ENCODE results near the gene LRRC8B.
"Not testable (repeated sequence)": the region's sequence is repeated elsewhere in the genome, so short reads cannot be mapped to it uniquely, and the experiment has no call there.

LRRC8B gene

DNA sequence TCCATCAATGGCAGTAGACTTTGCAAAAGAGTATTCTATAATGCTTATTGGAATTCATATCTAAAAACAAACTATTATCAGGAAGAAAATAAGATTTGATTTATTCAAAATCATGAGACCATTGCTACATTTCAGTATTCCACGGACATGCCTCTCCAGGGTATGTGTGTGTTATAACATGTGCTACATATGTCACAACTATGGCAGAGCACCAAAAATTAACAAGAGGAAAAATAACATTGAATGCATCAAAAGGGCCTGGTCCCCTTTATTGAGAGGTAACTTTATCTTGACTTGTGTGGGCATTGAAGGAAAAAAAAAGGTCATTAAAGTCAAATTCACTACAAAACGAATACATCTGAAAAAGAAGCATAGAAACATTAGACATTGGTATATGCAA, 22.6 kb upstream of the LRRC8B start:
- DNase-seq (ENCODE audit: low read depth): no peak
- H3K9me3 ChIP-seq (ENCODE audit: control insufficient read depth, low read length): no peaks in the 10 kb centered on the region
- H3K27me3 ChIP-seq (replicated peaks; ENCODE audit: control insufficient read depth, insufficient read depth, low read length): no peaks in the 10 kb centered on the region
- H3K9ac ChIP-seq (ENCODE audit: low read length): no peak overlapping the region
- H3K36me3 ChIP-seq (ENCODE audit: control insufficient read depth, insufficient read depth, low read length, severe bottlenecking): no peaks in the 10 kb centered on the region
- H3K4me3 ChIP-seq (ENCODE audit: low read length): no peak overlapping the region
- peaks cover 9% of the 10 kb centered on the region for H3K4me1 ChIP-seq (ENCODE audit: control insufficient read depth, insufficient read depth, low read length)

DNA sequence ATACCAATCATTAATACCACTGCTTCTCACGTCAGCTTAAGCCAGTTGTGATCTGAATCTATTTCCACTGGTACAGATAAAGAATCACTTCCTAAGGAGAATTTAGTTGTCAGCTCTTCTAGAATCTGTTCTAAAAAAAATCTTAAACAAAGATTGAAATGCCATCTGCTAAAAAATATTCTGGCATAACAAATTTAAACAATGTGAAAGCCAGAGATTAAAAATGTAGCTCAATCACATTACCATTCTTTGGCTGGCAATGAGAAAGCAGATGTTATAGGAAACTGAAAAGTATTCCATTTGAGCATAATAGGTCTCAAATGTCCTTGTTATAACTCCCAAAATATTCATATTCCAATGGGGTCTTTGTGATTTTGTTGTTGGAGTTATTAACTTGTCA, 21.7 kb upstream of the LRRC8B start:
- no peak overlapping the region for H3K9ac ChIP-seq (ENCODE audit: low read length)
- DNase-seq (ENCODE audit: low read depth): no peak
- peaks cover 9% of the 10 kb centered on the region for H3K4me1 ChIP-seq (ENCODE audit: control insufficient read depth, insufficient read depth, low read length)
- H3K36me3 ChIP-seq (ENCODE audit: control insufficient read depth, insufficient read depth, low read length, severe bottlenecking): no peaks in the 10 kb centered on the region
- no peaks in the 10 kb centered on the region for H3K27me3 ChIP-seq (replicated peaks; ENCODE audit: control insufficient read depth, insufficient read depth, low read length)
- H3K4me3 ChIP-seq (ENCODE audit: low read length): no peak overlapping the region
- H3K9me3 ChIP-seq (ENCODE audit: control insufficient read depth, low read length): no peaks in the 10 kb centered on the region

DNA sequence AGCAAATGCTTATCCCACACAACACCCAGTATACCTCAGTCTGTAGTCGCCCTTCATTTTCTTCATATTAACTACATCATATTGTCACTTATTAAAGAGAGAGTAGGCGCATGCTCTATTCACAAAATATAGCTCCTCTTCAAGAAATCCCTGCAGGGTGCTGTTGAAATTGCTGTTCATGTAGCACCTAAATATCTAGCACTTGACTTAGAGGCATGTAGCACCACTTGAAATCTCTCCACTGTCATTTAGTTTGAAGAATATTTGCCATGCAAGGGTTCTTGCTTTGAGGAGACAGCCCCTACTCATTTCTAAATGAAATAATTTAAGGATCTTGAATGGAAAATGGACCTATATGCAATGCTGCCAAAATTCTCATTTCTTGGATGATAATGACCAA, 20.9 kb upstream of the LRRC8B start:
- DNase-seq (ENCODE audit: low read depth): no peak
- Histone ChIP-seq H3K4me3 (ENCODE audit: low read length) (no peak overlapping the region), H3K9ac (ENCODE audit: low read length) (no peak overlapping the region), H3K4me1 (ENCODE audit: control insufficient read depth, insufficient read depth, low read length) (peaks cover 9% of the 10 kb centered on the region), H3K27me3 (replicated peaks; ENCODE audit: control insufficient read depth, insufficient read depth, low read length) (no peaks in the 10 kb centered on the region), H3K36me3 (ENCODE audit: control insufficient read depth, insufficient read depth, low read length, severe bottlenecking) (no peaks in the 10 kb centered on the region), H3K9me3 (ENCODE audit: control insufficient read depth, low read length) (peaks cover 5% of the 10 kb centered on the region)

DNA sequence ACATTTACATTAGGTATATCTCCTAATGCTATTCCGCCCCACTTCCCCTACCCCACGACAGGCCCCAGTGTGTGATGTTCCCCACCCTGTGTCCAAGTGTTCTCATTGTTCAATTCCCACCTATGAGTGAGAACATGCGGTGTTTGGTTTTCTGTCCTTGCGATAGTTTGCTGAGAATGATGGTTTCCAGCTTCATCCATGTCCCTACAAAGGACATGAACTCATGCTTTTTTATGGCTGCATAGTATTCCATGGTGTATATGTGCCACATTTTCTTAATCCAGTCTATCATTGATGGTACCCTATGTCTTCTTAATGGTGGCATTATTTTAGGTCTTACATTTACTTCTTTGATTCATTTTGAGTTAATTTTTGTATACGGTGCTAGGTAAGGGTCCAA, 14.6 kb upstream of the LRRC8B start:
- not testable (repeated sequence) for H3K27me3 ChIP-seq (replicated peaks; ENCODE audit: control insufficient read depth, insufficient read depth, low read length); H3K4me3 ChIP-seq (ENCODE audit: low read length); H3K36me3 ChIP-seq (ENCODE audit: control insufficient read depth, insufficient read depth, low read length, severe bottlenecking); H3K4me1 ChIP-seq (ENCODE audit: control insufficient read depth, insufficient read depth, low read length); H3K9ac ChIP-seq (ENCODE audit: low read length); DNase-seq (ENCODE audit: low read depth)
- peaks cover 17% of the 10 kb centered on the region for H3K9me3 ChIP-seq (ENCODE audit: control insufficient read depth, low read length)

DNA sequence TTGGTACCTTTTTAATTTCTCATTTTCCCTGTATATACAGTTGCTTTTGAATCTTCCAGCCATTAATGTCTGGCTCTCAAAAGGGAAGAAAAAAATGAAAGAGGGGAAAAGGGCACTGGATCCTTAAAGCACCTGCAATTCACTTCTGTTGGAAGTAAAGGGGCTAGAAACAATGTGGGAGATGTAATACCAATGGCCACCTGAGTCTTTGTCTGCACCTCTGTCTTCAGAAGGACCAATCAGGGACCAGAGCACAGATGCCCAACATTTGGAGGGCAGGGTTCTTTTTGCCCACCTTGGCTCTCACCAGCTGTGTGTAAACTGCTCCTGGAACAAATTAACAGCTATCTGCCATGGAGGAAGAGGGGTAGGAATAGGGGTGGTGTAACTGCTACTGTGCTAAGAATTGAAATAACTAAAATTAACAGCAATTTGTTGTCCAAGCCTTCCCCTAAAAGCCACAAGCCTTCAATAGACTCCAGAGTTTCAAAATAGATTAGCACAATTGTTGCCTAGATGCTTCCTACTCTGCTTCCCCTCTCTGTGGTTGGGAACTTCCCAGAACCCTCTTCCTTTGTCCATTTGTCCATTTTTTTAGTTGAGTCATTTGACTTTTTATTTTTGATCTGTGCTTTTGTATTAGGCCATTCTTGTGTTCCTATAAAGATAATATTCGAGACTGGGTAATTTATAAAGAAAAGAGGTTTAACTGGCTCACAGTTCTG, 11.5 kb upstream of the LRRC8B start:
- no peak for DNase-seq (ENCODE audit: low read depth)
- peaks cover 25% of the 10 kb centered on the region for H3K4me1 ChIP-seq (ENCODE audit: control insufficient read depth, insufficient read depth, low read length)
- H3K4me3 ChIP-seq (ENCODE audit: low read length): no peak overlapping the region
- H3K9ac ChIP-seq (ENCODE audit: low read length): no peak overlapping the region
- peaks cover 15% of the 10 kb centered on the region for H3K9me3 ChIP-seq (ENCODE audit: control insufficient read depth, low read length)
- H3K27me3 ChIP-seq (replicated peaks; ENCODE audit: control insufficient read depth, insufficient read depth, low read length): no peaks in the 10 kb centered on the region
- no peaks in the 10 kb centered on the region for H3K36me3 ChIP-seq (ENCODE audit: control insufficient read depth, insufficient read depth, low read length, severe bottlenecking)

DNA sequence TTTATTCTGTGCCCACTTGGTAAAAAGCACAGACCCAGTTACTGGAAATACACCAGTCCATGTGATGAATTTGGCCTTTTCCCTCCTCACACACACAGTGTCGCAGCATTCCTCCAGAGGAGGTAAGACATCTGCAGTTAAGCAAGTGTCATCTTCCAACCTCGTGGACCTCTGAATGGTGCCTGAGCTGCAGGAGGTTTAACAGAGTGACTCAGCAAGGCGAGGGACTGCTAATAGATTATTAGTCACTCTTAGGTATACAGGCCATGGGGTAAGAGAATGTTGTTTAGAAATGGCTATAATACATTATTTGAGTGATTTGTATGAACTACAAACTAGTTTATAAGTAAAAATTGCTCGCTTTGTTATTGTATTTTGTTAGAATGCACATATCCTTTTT, 8.6 kb upstream of the LRRC8B start:
- DNase-seq (ENCODE audit: low read depth): peak; percentile 19
- H3K4me3 ChIP-seq (ENCODE audit: low read length): no peak overlapping the region
- H3K4me1 ChIP-seq (ENCODE audit: control insufficient read depth, insufficient read depth, low read length): peaks cover 40% of the 10 kb centered on the region
- no peaks in the 10 kb centered on the region for H3K27me3 ChIP-seq (replicated peaks; ENCODE audit: control insufficient read depth, insufficient read depth, low read length)
- H3K9me3 ChIP-seq (ENCODE audit: control insufficient read depth, low read length): peaks cover 12% of the 10 kb centered on the region
- H3K9ac ChIP-seq (ENCODE audit: low read length): no peak overlapping the region
- no peaks in the 10 kb centered on the region for H3K36me3 ChIP-seq (ENCODE audit: control insufficient read depth, insufficient read depth, low read length, severe bottlenecking)

DNA sequence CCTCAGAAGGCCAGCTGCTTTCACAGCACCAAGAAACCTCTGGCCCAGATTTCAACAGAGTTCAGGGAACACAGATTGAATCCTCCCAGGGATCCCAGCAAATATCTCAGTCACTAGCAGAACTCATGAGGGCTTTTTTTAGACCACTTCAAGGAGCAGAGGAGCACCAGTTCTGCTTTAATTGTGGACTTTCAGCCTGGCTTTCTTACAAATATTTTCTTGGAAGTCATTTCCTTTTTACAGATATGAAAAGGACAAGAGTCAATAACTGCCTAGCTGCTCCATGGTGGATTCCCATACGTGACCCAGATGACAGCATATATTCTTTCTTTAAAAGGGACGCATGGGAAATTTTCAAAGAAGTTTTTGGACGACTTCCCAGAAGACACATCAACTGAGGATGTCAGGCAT, 6.4 kb upstream of the LRRC8B start:
- Histone ChIP-seq H3K9ac (ENCODE audit: low read length) (peak overlapping the region; percentile 79), H3K9me3 (ENCODE audit: control insufficient read depth, low read length) (peaks cover 12% of the 10 kb centered on the region), H3K4me3 (ENCODE audit: low read length) (peak overlapping the region; percentile 58), H3K4me1 (ENCODE audit: control insufficient read depth, insufficient read depth, low read length) (peaks cover 47% of the 10 kb centered on the region), H3K36me3 (ENCODE audit: control insufficient read depth, insufficient read depth, low read length, severe bottlenecking) (no peaks in the 10 kb centered on the region), H3K27me3 (replicated peaks; ENCODE audit: control insufficient read depth, insufficient read depth, low read length) (no peaks in the 10 kb centered on the region)
- DNase-seq (ENCODE audit: low read depth): peak; percentile 37

DNA sequence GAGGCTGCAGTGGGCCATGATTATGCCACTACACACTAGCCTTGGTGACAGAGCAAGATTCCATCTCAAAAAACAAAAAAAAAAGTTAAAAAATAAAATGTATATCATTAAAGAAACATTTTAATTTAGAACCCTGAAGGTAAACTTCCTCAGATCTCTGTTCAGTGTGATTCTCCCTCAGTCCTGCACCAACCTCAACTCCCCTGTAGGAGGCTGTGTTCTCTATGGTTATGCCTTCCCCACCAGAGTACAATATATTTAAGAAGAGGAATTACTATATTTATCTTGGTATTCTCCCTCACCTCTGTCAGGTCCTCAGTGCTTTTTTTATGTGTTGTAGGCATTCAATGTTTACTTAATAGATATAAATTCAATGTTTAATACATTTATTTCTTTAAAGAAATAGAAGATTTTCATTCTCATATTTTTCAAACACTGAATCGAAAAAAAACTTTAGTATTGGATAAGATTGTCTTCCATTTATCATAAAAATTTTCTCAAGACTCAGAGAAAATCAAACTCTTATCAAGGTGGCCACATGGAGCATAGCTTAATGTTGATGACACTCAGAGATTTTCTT, 4.8 kb upstream of the LRRC8B start:
- peaks cover 57% of the 10 kb centered on the region for H3K4me1 ChIP-seq (ENCODE audit: control insufficient read depth, insufficient read depth, low read length)
- no peak overlapping the region for H3K9ac ChIP-seq (ENCODE audit: low read length)
- no peak overlapping the region for H3K4me3 ChIP-seq (ENCODE audit: low read length)
- no peaks in the 10 kb centered on the region for H3K36me3 ChIP-seq (ENCODE audit: control insufficient read depth, insufficient read depth, low read length, severe bottlenecking)
- H3K27me3 ChIP-seq (replicated peaks; ENCODE audit: control insufficient read depth, insufficient read depth, low read length): no peaks in the 10 kb centered on the region
- H3K9me3 ChIP-seq (ENCODE audit: control insufficient read depth, low read length): peaks cover 2% of the 10 kb centered on the region
- peak; percentile 76 for DNase-seq (ENCODE audit: low read depth)

DNA sequence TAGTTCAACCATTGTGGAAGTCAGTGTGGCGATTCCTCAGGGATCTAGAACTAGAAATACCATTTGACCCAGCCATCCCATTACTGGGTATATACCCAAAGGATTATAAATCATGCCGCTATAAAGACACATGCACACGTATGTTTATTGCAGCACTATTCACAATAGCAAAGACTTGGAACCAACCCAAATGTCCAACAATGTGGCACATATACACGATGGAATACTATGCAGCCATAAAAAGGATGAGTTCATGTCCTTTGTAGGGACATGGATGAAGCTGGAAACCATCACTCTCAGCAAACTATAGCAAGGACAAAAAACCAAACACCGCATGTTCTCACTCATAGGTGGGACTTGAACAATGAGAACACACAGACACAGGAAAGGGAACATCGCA, 2.7 kb upstream of the LRRC8B start:
- not testable (repeated sequence) for H3K36me3 ChIP-seq (ENCODE audit: control insufficient read depth, insufficient read depth, low read length, severe bottlenecking); H3K9me3 ChIP-seq (ENCODE audit: control insufficient read depth, low read length); H3K4me3 ChIP-seq (ENCODE audit: low read length); H3K9ac ChIP-seq (ENCODE audit: low read length); DNase-seq (ENCODE audit: low read depth); H3K27me3 ChIP-seq (replicated peaks; ENCODE audit: control insufficient read depth, insufficient read depth, low read length)
- peaks cover 44% of the 10 kb centered on the region for H3K4me1 ChIP-seq (ENCODE audit: control insufficient read depth, insufficient read depth, low read length)

DNA sequence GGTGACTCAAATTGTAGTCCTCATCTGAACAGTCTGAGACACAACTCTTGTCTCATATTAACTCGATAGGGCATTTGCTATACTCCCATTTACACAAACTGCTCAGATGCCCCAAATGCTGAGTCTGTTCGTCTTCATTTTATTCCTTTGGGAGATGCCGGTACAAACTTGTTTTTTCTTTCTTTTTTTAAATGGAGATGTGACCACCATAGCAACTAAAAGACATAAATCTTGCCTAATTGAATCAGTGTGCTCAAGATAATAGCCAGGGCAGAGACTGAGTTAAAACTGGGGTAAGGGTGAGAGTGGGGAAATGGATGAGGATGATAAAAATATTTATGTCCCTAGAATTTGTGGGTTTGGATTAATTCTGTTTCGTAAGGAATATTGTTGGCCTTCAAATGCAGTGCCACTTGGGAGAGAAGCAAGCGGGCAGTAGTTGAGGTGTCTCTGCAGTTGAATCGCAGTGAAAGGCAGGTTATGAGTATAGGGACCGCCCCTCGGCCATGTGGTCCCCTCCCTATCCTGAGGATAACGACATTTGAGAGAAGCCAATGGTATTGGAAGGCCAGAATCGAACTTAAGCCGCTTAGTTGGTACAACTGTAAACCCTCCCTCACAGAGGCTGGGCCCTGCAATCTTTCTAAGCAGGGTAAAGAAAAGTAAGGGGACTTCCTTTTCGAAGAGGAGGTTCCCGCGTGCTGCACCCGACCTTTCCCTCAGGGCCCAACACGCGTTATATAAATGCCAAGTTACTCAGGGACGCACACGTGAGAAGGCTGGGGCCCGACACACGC, 859 bp upstream of the LRRC8B start:
- H3K36me3 ChIP-seq (ENCODE audit: control insufficient read depth, insufficient read depth, low read length, severe bottlenecking): no peaks in the 10 kb centered on the region
- H3K9ac ChIP-seq (ENCODE audit: low read length): peak overlapping the region; percentile 88
- no peaks in the 10 kb centered on the region for H3K9me3 ChIP-seq (ENCODE audit: control insufficient read depth, low read length)
- peak overlapping the region; percentile 99 for H3K4me3 ChIP-seq (ENCODE audit: low read length)
- H3K27me3 ChIP-seq (replicated peaks; ENCODE audit: control insufficient read depth, insufficient read depth, low read length): no peaks in the 10 kb centered on the region
- no peak for DNase-seq (ENCODE audit: low read depth)
- H3K4me1 ChIP-seq (ENCODE audit: control insufficient read depth, insufficient read depth, low read length): peaks cover 43% of the 10 kb centered on the region

DNA sequence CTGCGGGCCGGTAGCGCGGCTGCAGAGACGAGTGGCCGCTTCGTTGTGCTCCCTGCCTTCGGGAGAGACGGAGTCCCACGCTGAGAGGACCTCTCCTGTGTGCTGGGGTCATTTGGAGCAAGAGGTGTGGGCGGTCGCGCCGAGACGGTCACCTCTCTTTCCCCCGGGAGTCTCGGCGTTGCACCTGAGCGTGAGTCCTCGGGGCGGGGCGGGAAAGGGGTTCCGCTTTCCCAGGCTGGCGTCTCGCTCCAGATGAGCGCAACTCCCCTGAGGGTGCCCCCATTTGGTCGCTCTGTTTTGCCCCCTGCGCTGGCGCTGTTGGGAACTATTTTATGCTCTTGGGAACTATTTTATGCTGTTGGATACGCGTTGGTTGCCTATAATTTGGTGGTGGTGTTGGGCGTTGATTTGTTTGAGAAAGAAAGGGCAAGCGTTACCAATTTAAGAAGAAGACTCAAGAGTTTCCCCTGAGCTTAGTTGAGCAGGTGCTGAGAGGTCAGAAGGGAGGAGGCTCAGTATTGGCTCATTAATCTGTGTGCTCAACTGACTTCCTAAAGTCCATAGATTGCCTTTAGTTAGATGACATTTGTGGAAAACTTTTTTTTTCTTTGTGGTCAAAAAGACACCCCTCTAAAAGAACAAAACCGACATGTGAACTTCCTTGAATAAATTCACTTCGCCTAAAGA, 683 bp downstream of the LRRC8B start:
- H3K36me3 ChIP-seq (ENCODE audit: control insufficient read depth, insufficient read depth, low read length, severe bottlenecking): no peaks in the 10 kb centered on the region
- peak; percentile 34 for DNase-seq (ENCODE audit: low read depth)
- H3K27me3 ChIP-seq (replicated peaks; ENCODE audit: control insufficient read depth, insufficient read depth, low read length): no peaks in the 10 kb centered on the region
- peak overlapping the region; percentile 99 for H3K4me3 ChIP-seq (ENCODE audit: low read length)
- H3K9ac ChIP-seq (ENCODE audit: low read length): peak overlapping the region; percentile 88
- peaks cover 34% of the 10 kb centered on the region for H3K4me1 ChIP-seq (ENCODE audit: control insufficient read depth, insufficient read depth, low read length)
- no peaks in the 10 kb centered on the region for H3K9me3 ChIP-seq (ENCODE audit: control insufficient read depth, low read length)

Measured in adipocyte (in vitro differentiated cells).